HCT116 (cell line): ENCODE results near the gene TMEM131. TPM values are rescaled to one million over a fixed set of nuclear protein-coding genes. Genes with fewer than 3 reads are reported as not detected.

Experiments used
- ATAC-seq: fragments of 200-7000 bp; cut with Tn5 transposase; 2 replicates; pipeline ENCODE4 v1.9.1; 2020; ENCODE audit warnings: mild to moderate bottlenecking, moderate library complexity
- BruUV-seq: library from RNA; stranded (reverse); fragments of 400-500 nt; replicated peaks from 2 replicates; lab custom pipeline; 2021; lab: Mats Ljungman, UMichigan
- CTCF ChIA-PET: fragments of 300-600 bp; sonication (Branson Sonifier 250); formaldehyde crosslinking; loops from one replicate; lab custom pipeline; 2021; ENCODE audit warnings: antibody characterized with exemption; lab: Charles Lee
- POLR2A ChIA-PET: fragments of 300-600, 350-600 bp; sonication (Branson Sonifier 250); formaldehyde crosslinking; loops from one replicate; lab custom pipeline; 2021; ENCODE audit warnings: antibody characterized with exemption; lab: Charles Lee
- RAD21 ChIA-PET, 2 experiments: fragments of 300-600 bp; sonication (Branson Sonifier 250); formaldehyde crosslinking; loops; one replicate each; lab custom pipeline; 2023; ENCODE audit warnings: low total read pairs in 2 of 2; ENCODE audit not compliant: uncharacterized antibody in 2 of 2, unreplicated experiment in 2 of 2, low non-redundant PET in 1 of 2; lab: Charles Lee
- DNase-seq: peaks from one replicate; pipeline ENCODE4 v3.0.0-alpha.2; 2010; ENCODE audit warnings: low read depth, low spot score
- H2AFZ ChIP-seq: fragments of 200-600 bp; shearing (Covaris generic), sonication (generic); 2 replicates; pipeline ENCODE4 v1.6.1; 2017; ENCODE audit warnings: low read depth, mixed run types, mixed read lengths, antibody characterized with exemption, low read length; ENCODE audit not compliant: poor library complexity, severe bottlenecking
- H3K27ac ChIP-seq: 2 replicates; pipeline ENCODE4 v1.5.1; 2012; ENCODE audit warnings: low read depth, low read length
- H3K27me3 ChIP-seq: fragments of 200-600 bp; sonication (generic); 2 replicates; pipeline ENCODE4 v1.6.1; 2016; ENCODE audit warnings: mixed run types, low read length, mixed read lengths; ENCODE audit not compliant: insufficient read depth
- H3K36me3 ChIP-seq, 2 experiments: fragments of 200-500 bp in 1 of 2; fragments of 200-600 bp in 1 of 2; sonication (Bioruptor generic) in 1 of 2; sonication (generic) in 1 of 2; 2 replicates each; pipeline versions ENCODE4 v1.5.1 to v1.6.1; 2014 to 2016; ENCODE audit warnings: low read length in 2 of 2, inconsistent platforms in 1 of 2, mixed read lengths in 1 of 2, mixed run types in 1 of 2; ENCODE audit not compliant: insufficient read depth in 2 of 2, control insufficient read depth in 1 of 2
- H3K4me1 ChIP-seq, 2 experiments: fragments of 200-600 bp in 1 of 2; sonication (generic) in 1 of 2; 2 replicates each; pipeline versions ENCODE4 v1.5.1 to v1.6.1; 2012 to 2017; ENCODE audit warnings: low read length in 2 of 2, inconsistent platforms in 1 of 2, mild to moderate bottlenecking in 1 of 2, mixed read lengths in 1 of 2, mixed run types in 1 of 2, moderate library complexity in 1 of 2; ENCODE audit not compliant: insufficient read depth in 2 of 2, control insufficient read depth in 1 of 2
- H3K4me2 ChIP-seq: fragments of 200-600 bp; sonication (generic); 2 replicates; pipeline ENCODE4 v1.6.1; 2017; ENCODE audit warnings: mixed run types, low read length, mixed read lengths
- H3K4me3 ChIP-seq, 2 experiments: fragments of 200-600 bp in 1 of 2; sonication (generic) in 1 of 2; replicated peaks in 1 of 2; 2 replicates each; pipeline ENCODE4 v1.5.1; 2011 to 2016; ENCODE audit warnings: low read length in 2 of 2, control low read depth in 1 of 2, low read depth in 1 of 2, mild to moderate bottlenecking in 1 of 2, mixed read lengths in 1 of 2, mixed run types in 1 of 2
- H3K79me2 ChIP-seq: fragments of 200-600 bp; sonication (generic); 2 replicates; pipeline ENCODE4 v1.6.1; 2017; ENCODE audit warnings: mild to moderate bottlenecking, mixed run types, low read length, moderate library complexity, mixed read lengths; ENCODE audit not compliant: insufficient read depth
- H3K9ac ChIP-seq: fragments of 200-600 bp; sonication (generic); 2 replicates; pipeline ENCODE4 v1.6.1; 2016; ENCODE audit warnings: low read length, mixed read lengths
- H3K9me2 ChIP-seq: fragments of 200-600 bp; sonication (generic), shearing (Covaris generic); 2 replicates; pipeline ENCODE4 v1.6.1; 2017; ENCODE audit warnings: mixed run types, mild to moderate bottlenecking, moderate library complexity; ENCODE audit not compliant: insufficient read depth
- H3K9me3 ChIP-seq, 2 experiments: fragments of 200-500 bp in 1 of 2; fragments of 200-600 bp in 1 of 2; sonication (Bioruptor generic) in 1 of 2; sonication (generic) in 1 of 2; 2 replicates each; pipeline ENCODE4 v1.6.1; 2014 to 2017; ENCODE audit warnings: low read length in 2 of 2, mixed read lengths in 2 of 2, inconsistent platforms in 1 of 2, low read depth in 1 of 2, mild to moderate bottlenecking in 1 of 2, mixed run types in 1 of 2, moderate library complexity in 1 of 2; ENCODE audit not compliant: control insufficient read depth in 1 of 2, insufficient read depth in 1 of 2
- H4K20me1 ChIP-seq: fragments of 200-600 bp; sonication (generic), shearing (Covaris generic); 2 replicates; pipeline ENCODE4 v1.6.1; 2017; ENCODE audit warnings: mixed run types, mild to moderate bottlenecking, moderate library complexity; ENCODE audit not compliant: insufficient read depth
- CBX3 ChIP-seq: IDR thresholded peaks from 2 replicates; pipeline ENCODE4 v1.6.1; 2012; ENCODE audit warnings: low read depth
- CEBPB ChIP-seq: IDR thresholded peaks from 2 replicates; pipeline ENCODE4 v1.6.1; 2012; ENCODE audit warnings: low read depth
- EGR1 ChIP-seq: IDR thresholded peaks from 2 replicates; pipeline ENCODE4 v1.6.1; 2012; ENCODE audit warnings: low read depth
- ELF1 ChIP-seq: IDR thresholded peaks from 2 replicates; pipeline ENCODE4 v1.6.1; 2012; ENCODE audit warnings: low read depth, borderline replicate concordance
- EZH2phosphoT487 ChIP-seq: fragments of 200-600 bp; IDR thresholded peaks from 2 replicates; pipeline ENCODE4 v1.6.1; 2018; ENCODE audit warnings: antibody characterized with exemption, borderline replicate concordance
- FOSL1 ChIP-seq: IDR thresholded peaks from 2 replicates; pipeline ENCODE4 v1.6.1; 2012; ENCODE audit warnings: low read depth
- JUND ChIP-seq: IDR thresholded peaks from 2 replicates; pipeline ENCODE4 v1.6.1; 2012
- POLR2A ChIP-seq: IDR thresholded peaks from 2 replicates; pipeline ENCODE4 v1.7.0; 2011; ENCODE audit warnings: borderline replicate concordance; ENCODE audit not compliant: insufficient read depth, insufficient read length; ENCODE audit errors: extremely low read depth
- POLR2AphosphoS5 ChIP-seq: IDR thresholded peaks from 2 replicates; pipeline ENCODE4 v1.6.1; 2011; ENCODE audit warnings: mild to moderate bottlenecking, low read depth, low read length, moderate library complexity
- RAD21 ChIP-seq: IDR thresholded peaks from 2 replicates; pipeline ENCODE4 v1.6.1; 2012; ENCODE audit warnings: low read depth, mild to moderate bottlenecking
- SIN3A ChIP-seq: IDR thresholded peaks from 2 replicates; pipeline ENCODE4 v1.6.1; 2012; ENCODE audit warnings: low read depth
- SP1 ChIP-seq: IDR thresholded peaks from 2 replicates; pipeline ENCODE4 v1.6.1; 2012; ENCODE audit warnings: low read depth
- SRF ChIP-seq: IDR thresholded peaks from 2 replicates; pipeline ENCODE4 v1.6.1; 2012; ENCODE audit warnings: low read depth
- YY1 ChIP-seq: IDR thresholded peaks from 2 replicates; pipeline ENCODE4 v1.6.1; 2011; ENCODE audit warnings: low read length, low read depth, moderate library complexity, mild to moderate bottlenecking; ENCODE audit not compliant: insufficient replicate concordance; ENCODE audit errors: extremely low read depth
- ZFX ChIP-seq: fragments of 450-650 bp; IDR thresholded peaks from 2 replicates; pipeline ENCODE4 v1.6.1; 2017
- ZNF274 ChIP-seq: fragments of 200-500 bp; sonication (Bioruptor generic); IDR thresholded peaks from 2 replicates; pipeline ENCODE4 v1.6.1; 2014; ENCODE audit warnings: mild to moderate bottlenecking, low read depth, low read length, inconsistent platforms
- intact Hi-C: fragments of 100-400 bp; cut with micrococcal nuclease; formaldehyde crosslinking; loops from 2 replicates; pipeline ENCODE4 v1.10.0; 2022
- total RNA-seq: library from RNA; stranded (reverse); gene quantifications from one replicate; pipeline ENCODE4 v1.2.1, GENCODE V29; 2021; ENCODE audit not compliant: unreplicated experiment
- TF ChIP-seq, protein P1 (sequence below): IDR thresholded peaks from 2 replicates; pipeline ENCODE4 v1.6.1; 2012; ENCODE audit warnings: low read depth
- TF ChIP-seq, protein P2 (sequence below), 3 experiments: fragments of 200-600 bp in 1 of 3; sonication (generic) in 1 of 3; IDR thresholded peaks in 2 of 3; conservative IDR thresholded peaks in 1 of 3; 2 replicates each; pipeline ENCODE4 v1.5.1; 2012 to 2017; ENCODE audit warnings: low read depth in 2 of 3, low read length in 2 of 3, antibody characterized with exemption in 1 of 3, borderline replicate concordance in 1 of 3, control low read depth in 1 of 3, mild to moderate bottlenecking in 1 of 3, mixed read lengths in 1 of 3, mixed run types in 1 of 3, moderate library complexity in 1 of 3; ENCODE audit not compliant: insufficient read depth in 1 of 3
- TF ChIP-seq, protein P3 (sequence below): IDR thresholded peaks from 2 replicates; pipeline ENCODE4 v1.6.1; 2012
- TF ChIP-seq, protein P4 (sequence below): IDR thresholded peaks from 2 replicates; pipeline ENCODE4 v1.6.1; 2012

Gene TMEM131
- total RNA-seq, 1 experiment from 2014 or later: 51.5 TPM

DNA sequence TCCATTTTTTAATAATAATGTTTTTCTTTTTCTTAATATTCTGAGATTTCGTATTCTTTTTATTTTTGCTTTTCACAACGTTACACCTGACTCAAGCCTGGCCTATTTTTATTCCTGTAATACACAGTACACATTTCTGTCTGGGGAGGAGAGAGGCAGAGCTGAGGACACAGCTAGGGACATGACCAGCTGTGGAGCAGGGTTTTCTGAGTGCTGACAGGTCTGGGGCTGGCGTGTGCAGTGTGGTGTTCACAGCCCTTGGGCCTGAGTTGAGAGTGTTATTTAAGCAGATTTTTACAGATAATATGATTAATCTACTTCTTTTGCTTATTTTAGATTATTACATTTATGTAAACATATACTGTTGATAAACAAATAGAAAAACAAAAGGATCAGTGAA lies 226.4 kb downstream of the TMEM131 start:
- Histone ChIP-seq H3K9me2 (no peaks in the 10 kb centered on the region), H4K20me1 (no peaks in the 10 kb centered on the region), H3K4me1 (no peaks in the 10 kb centered on the region), H3K4me2 (no peak overlapping the region), H2AFZ (no peak overlapping the region), H3K9me3 (no peaks in the 10 kb centered on the region), H3K36me3 (peaks cover 9 to 10% of the 10 kb centered on the region in 2 experiments), H3K9ac (no peak overlapping the region), H3K79me2 (no peaks in the 10 kb centered on the region), H3K27ac (no peak overlapping the region), H3K27me3 (no peaks in the 10 kb centered on the region), H3K4me3 (no peak overlapping the region)
- CTCF ChIA-PET: no interaction called here
- no peak for ATAC-seq
- BruUV-seq: no TSS peak
- POLR2A ChIA-PET: no interaction called here
- DNase-seq: no peak
- TF ChIP-seq, protein P1, sequence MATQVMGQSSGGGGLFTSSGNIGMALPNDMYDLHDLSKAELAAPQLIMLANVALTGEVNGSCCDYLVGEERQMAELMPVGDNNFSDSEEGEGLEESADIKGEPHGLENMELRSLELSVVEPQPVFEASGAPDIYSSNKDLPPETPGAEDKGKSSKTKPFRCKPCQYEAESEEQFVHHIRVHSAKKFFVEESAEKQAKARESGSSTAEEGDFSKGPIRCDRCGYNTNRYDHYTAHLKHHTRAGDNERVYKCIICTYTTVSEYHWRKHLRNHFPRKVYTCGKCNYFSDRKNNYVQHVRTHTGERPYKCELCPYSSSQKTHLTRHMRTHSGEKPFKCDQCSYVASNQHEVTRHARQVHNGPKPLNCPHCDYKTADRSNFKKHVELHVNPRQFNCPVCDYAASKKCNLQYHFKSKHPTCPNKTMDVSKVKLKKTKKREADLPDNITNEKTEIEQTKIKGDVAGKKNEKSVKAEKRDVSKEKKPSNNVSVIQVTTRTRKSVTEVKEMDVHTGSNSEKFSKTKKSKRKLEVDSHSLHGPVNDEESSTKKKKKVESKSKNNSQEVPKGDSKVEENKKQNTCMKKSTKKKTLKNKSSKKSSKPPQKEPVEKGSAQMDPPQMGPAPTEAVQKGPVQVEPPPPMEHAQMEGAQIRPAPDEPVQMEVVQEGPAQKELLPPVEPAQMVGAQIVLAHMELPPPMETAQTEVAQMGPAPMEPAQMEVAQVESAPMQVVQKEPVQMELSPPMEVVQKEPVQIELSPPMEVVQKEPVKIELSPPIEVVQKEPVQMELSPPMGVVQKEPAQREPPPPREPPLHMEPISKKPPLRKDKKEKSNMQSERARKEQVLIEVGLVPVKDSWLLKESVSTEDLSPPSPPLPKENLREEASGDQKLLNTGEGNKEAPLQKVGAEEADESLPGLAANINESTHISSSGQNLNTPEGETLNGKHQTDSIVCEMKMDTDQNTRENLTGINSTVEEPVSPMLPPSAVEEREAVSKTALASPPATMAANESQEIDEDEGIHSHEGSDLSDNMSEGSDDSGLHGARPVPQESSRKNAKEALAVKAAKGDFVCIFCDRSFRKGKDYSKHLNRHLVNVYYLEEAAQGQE: no peak
- TF ChIP-seq, protein P2, sequence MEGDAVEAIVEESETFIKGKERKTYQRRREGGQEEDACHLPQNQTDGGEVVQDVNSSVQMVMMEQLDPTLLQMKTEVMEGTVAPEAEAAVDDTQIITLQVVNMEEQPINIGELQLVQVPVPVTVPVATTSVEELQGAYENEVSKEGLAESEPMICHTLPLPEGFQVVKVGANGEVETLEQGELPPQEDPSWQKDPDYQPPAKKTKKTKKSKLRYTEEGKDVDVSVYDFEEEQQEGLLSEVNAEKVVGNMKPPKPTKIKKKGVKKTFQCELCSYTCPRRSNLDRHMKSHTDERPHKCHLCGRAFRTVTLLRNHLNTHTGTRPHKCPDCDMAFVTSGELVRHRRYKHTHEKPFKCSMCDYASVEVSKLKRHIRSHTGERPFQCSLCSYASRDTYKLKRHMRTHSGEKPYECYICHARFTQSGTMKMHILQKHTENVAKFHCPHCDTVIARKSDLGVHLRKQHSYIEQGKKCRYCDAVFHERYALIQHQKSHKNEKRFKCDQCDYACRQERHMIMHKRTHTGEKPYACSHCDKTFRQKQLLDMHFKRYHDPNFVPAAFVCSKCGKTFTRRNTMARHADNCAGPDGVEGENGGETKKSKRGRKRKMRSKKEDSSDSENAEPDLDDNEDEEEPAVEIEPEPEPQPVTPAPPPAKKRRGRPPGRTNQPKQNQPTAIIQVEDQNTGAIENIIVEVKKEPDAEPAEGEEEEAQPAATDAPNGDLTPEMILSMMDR (IDR thresholded peaks at IDR 0.05 in 2 of 3, conservative IDR thresholded peaks at IDR 0.05 in 1 of 3; ENCODE audit: borderline replicate concordance in 1 of 3, insufficient read depth in 1 of 3, low read depth in 2 of 3, low read length in 2 of 3): no peak
- no peak for TF ChIP-seq POLR2A
- no peak for TF ChIP-seq FOSL1
- TF ChIP-seq ELF1: no peak
- TF ChIP-seq SP1: no peak
- TF ChIP-seq POLR2AphosphoS5: no peak
- TF ChIP-seq CBX3: no peak
- no peak for TF ChIP-seq ZFX
- TF ChIP-seq SIN3A: no peak
- TF ChIP-seq JUND: no peak
- TF ChIP-seq CEBPB: no peak
- TF ChIP-seq RAD21: no peak
- no peak for TF ChIP-seq EZH2phosphoT487
- TF ChIP-seq, protein P3, sequence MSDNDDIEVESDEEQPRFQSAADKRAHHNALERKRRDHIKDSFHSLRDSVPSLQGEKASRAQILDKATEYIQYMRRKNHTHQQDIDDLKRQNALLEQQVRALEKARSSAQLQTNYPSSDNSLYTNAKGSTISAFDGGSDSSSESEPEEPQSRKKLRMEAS: no peak
- no peak for TF ChIP-seq EGR1
- TF ChIP-seq SRF: no peak
- TF ChIP-seq ZNF274: no peak
- TF ChIP-seq, protein P4, sequence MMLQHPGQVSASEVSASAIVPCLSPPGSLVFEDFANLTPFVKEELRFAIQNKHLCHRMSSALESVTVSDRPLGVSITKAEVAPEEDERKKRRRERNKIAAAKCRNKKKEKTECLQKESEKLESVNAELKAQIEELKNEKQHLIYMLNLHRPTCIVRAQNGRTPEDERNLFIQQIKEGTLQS: no peak
- no peak for TF ChIP-seq YY1
- intact Hi-C loops: no loop called here
- RAD21 ChIA-PET: no interaction called here
